Thyroid gland (tissue), 4 donors: ENCODE results near the gene NDUFAF8.

Experiments
- POLR2A ChIP-seq, 2 donors: fragments of 450-650 bp; IDR thresholded peaks; one replicate each; pipeline ENCODE4 v1.6.1; 2017; ENCODE audit warnings: antibody characterized with exemption in 2 of 2, mild to moderate bottlenecking in 2 of 2, moderate library complexity in 1 of 2
- TF ChIP-seq, protein P1 (sequence below), 6 experiments: fragments of 200-600 bp in 3 of 6; fragments of 450-650 bp in 3 of 6; sonication (generic) in 3 of 6; IDR thresholded peaks; one replicate each; pipeline ENCODE4 v1.5.1; 2016 to 2019; ENCODE audit warnings: antibody characterized with exemption in 6 of 6, mild to moderate bottlenecking in 2 of 6, inconsistent platforms in 1 of 6, moderate library complexity in 1 of 6

DNA sequence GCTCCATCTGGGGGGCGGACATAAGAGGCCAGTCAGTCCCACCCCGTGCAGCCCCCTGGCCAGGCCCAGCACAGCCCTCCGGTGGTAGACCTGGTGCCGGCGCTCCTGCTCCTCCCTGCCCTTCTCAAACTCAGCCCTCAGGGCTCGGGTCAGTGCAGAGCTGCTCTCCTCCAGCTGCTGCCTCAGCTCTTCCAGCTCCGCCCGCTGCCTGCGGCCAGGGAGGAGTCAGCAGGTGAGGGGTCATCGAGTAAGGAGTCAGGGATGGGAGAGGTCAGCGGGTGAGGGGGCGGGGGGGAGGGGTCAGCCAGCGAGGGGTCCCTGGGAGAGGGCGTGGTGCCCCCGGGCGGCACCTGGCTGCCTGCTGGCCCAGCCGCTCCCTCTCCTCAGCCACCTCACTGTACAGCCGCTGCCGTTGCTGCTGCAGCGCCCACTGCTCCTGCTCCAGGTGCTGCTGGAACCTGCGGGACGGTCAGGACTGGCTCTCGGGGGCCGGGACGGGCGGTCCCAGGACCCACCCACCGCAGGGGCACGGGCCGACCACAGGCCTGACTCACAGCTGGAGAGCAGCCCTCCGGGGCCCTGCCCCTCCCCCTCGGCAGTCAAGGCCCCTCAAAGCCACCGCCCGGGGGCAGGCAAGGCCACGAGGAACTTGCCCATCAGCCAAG lies 46.6 kb upstream of the NDUFAF8 start:
- TF ChIP-seq, protein P1, sequence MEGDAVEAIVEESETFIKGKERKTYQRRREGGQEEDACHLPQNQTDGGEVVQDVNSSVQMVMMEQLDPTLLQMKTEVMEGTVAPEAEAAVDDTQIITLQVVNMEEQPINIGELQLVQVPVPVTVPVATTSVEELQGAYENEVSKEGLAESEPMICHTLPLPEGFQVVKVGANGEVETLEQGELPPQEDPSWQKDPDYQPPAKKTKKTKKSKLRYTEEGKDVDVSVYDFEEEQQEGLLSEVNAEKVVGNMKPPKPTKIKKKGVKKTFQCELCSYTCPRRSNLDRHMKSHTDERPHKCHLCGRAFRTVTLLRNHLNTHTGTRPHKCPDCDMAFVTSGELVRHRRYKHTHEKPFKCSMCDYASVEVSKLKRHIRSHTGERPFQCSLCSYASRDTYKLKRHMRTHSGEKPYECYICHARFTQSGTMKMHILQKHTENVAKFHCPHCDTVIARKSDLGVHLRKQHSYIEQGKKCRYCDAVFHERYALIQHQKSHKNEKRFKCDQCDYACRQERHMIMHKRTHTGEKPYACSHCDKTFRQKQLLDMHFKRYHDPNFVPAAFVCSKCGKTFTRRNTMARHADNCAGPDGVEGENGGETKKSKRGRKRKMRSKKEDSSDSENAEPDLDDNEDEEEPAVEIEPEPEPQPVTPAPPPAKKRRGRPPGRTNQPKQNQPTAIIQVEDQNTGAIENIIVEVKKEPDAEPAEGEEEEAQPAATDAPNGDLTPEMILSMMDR (IDR thresholded peaks at IDR 0.05) = no peak
- TF ChIP-seq POLR2A (IDR thresholded peaks at IDR 0.05) = no peak
